Fibroblast of lung (primary cell): Measurements from ENCODE around the gene MYADM. TPM values are rescaled to one million over a fixed set of nuclear protein-coding genes. Genes with fewer than 3 reads are reported as not detected.

Source experiments
- DNase-seq, 2 donors: peaks; one replicate each; pipeline versions ENCODE4 v3.0.0 to v3.0.0-alpha.2; 2010; ENCODE audit warnings: low read depth in 2 of 2
- H2AFZ ChIP-seq: 2 replicates; pipeline ENCODE4 v1.5.1; 2012; ENCODE audit warnings: low read length, control low read depth, inconsistent platforms
- H3K27ac ChIP-seq: 2 replicates; pipeline ENCODE4 v1.5.1; 2011; ENCODE audit warnings: low read length, control low read depth; ENCODE audit not compliant: insufficient read depth
- H3K27me3 ChIP-seq: 2 replicates; pipeline ENCODE4 v1.5.1; 2011; ENCODE audit warnings: mild to moderate bottlenecking, low read length; ENCODE audit not compliant: control insufficient read depth, insufficient read depth
- H3K36me3 ChIP-seq: 2 replicates; pipeline ENCODE4 v1.5.1; 2011; ENCODE audit warnings: low read length; ENCODE audit not compliant: control insufficient read depth, insufficient read depth
- H3K4me1 ChIP-seq: 2 replicates; pipeline ENCODE4 v1.5.1; 2011; ENCODE audit warnings: low read length; ENCODE audit not compliant: control insufficient read depth, insufficient read depth; ENCODE audit errors: extremely low read depth
- H3K4me2 ChIP-seq: 2 replicates; pipeline ENCODE4 v1.5.1; 2011; ENCODE audit warnings: low read length, control low read depth; ENCODE audit not compliant: insufficient read depth; ENCODE audit errors: extremely low read depth
- H3K4me3 ChIP-seq, 4 experiments: fragments of 200-600 bp in 1 of 4; sonication (generic) in 1 of 4; replicated peaks in 1 of 4; 2 replicates each; pipeline ENCODE4 v1.5.1; 2011 to 2016; ENCODE audit warnings: low read length in 4 of 4, low read depth in 3 of 4, mild to moderate bottlenecking in 3 of 4, control low read depth in 2 of 4, inconsistent platforms in 1 of 4, mixed read lengths in 1 of 4; ENCODE audit not compliant: insufficient read depth in 1 of 4; ENCODE audit errors: control extremely low read depth in 1 of 4
- H3K79me2 ChIP-seq: 2 replicates; pipeline ENCODE4 v1.5.1; 2012; ENCODE audit warnings: mild to moderate bottlenecking, low read length, inconsistent platforms; ENCODE audit not compliant: control insufficient read depth, insufficient read depth
- H3K9ac ChIP-seq: 2 replicates; pipeline ENCODE4 v1.5.1; 2011; ENCODE audit warnings: mild to moderate bottlenecking, low read length, control low read depth; ENCODE audit not compliant: insufficient read depth
- H3K9me3 ChIP-seq: 2 replicates; pipeline ENCODE4 v1.5.1; 2012; ENCODE audit warnings: low read depth, low read length; ENCODE audit not compliant: control insufficient read depth, insufficient read depth
- H4K20me1 ChIP-seq: 2 replicates; pipeline ENCODE4 v1.5.1; 2011; ENCODE audit warnings: low read length; ENCODE audit not compliant: control insufficient read depth, insufficient read depth; ENCODE audit errors: extremely low read depth
- CTCF ChIP-seq, 2 donors: IDR thresholded peaks in 1 of 2; conservative IDR thresholded peaks in 1 of 2; 1 replicate in 1 of 2; 2 replicates in 1 of 2; pipeline ENCODE4 v1.5.1; 2011 to 2012; ENCODE audit warnings: low read length in 2 of 2, control low read depth in 1 of 2, inconsistent platforms in 1 of 2, low read depth in 1 of 2, mild to moderate bottlenecking in 1 of 2
- EZH2 ChIP-seq: IDR thresholded peaks from 2 replicates; pipeline ENCODE4 v1.5.1; 2012; ENCODE audit warnings: low read length, control low read depth, mild to moderate bottlenecking; ENCODE audit errors: missing control alignments
- polyA plus RNA-seq, 2 donors: library from polyadenylated mRNA; depleted of rRNA in 1 of 2; stranded (reverse) in 1 of 2; unstranded in 1 of 2; fragments of >200 nt; gene quantifications; 2 replicates each; pipeline ENCODE4 v1.2.1, GENCODE V29; 2011 to 2012; ENCODE audit warnings: missing spikeins in 1 of 2
- total RNA-seq: library from RNA; depleted of rRNA; stranded (reverse); fragments of >200 nt; gene quantifications from 2 replicates; pipeline ENCODE4 v1.2.1, GENCODE V29; 2014

The MYADM gene
- total and polyA plus RNA-seq, 2 donors (not counting 1 experiment from before 2014, with no cell fraction given), result 9.1 to 51.5 TPM

- H4K20me1 ChIP-seq, result no peaks in the 10 kb centered on the region
- H3K36me3 ChIP-seq, result no peaks in the 10 kb centered on the region
- no peak overlapping the region for H3K4me3 ChIP-seq
- H3K9ac ChIP-seq, result no peak overlapping the region
- peaks cover 6% of the 10 kb centered on the region for H3K4me1 ChIP-seq
- no peaks in the 10 kb centered on the region for H3K79me2 ChIP-seq
- no peaks in the 10 kb centered on the region for H3K9me3 ChIP-seq
- H3K27ac ChIP-seq, result no peak overlapping the region
- no peak for TF ChIP-seq CTCF (conservative IDR thresholded peaks at IDR 0.05 in 1 of 2, IDR thresholded peaks at IDR 0.05 in 1 of 2; ENCODE audit: low read depth in 1 of 2, low read length in 2 of 2)
- no peak for TF ChIP-seq EZH2
- H2AFZ ChIP-seq, result no peak overlapping the region
- peaks cover 47% of the 10 kb centered on the region for H3K27me3 ChIP-seq
- DNase-seq, result no peak
- H3K4me2 ChIP-seq, result no peak overlapping the region
Measured at GRCh38 chr19:53884256-53884655, 16.6 kb downstream of the MYADM start.

- H4K20me1 ChIP-seq, result no peaks in the 10 kb centered on the region
- H3K27me3 ChIP-seq, result peaks cover 42% of the 10 kb centered on the region
- no peak overlapping the region for H3K4me2 ChIP-seq
- H3K27ac ChIP-seq, result no peak overlapping the region
- no peak overlapping the region for H3K4me3 ChIP-seq
- no peaks in the 10 kb centered on the region for H3K36me3 ChIP-seq
- H3K9ac ChIP-seq, result no peak overlapping the region
- TF ChIP-seq EZH2 (no peak), CTCF (conservative IDR thresholded peaks at IDR 0.05 in 1 of 2, IDR thresholded peaks at IDR 0.05 in 1 of 2; ENCODE audit: low read depth in 1 of 2, low read length in 2 of 2) (no peak)
- DNase-seq, result no peak
- H3K4me1 ChIP-seq, result peaks cover 2% of the 10 kb centered on the region
- no peaks in the 10 kb centered on the region for H3K79me2 ChIP-seq
- no peak overlapping the region for H2AFZ ChIP-seq
- H3K9me3 ChIP-seq, result no peaks in the 10 kb centered on the region
Measured at GRCh38 chr19:53885036-53885435, 17.4 kb downstream of the MYADM start.

GRCh38 chr19:53892301-53892980 is 24.8 kb downstream of the MYADM start:
- Histone ChIP-seq H3K4me3 (no peak overlapping the region), H3K79me2 (no peaks in the 10 kb centered on the region), H3K36me3 (no peaks in the 10 kb centered on the region), H3K27me3 (no peaks in the 10 kb centered on the region), H3K9ac (no peak overlapping the region), H3K4me1 (no peaks in the 10 kb centered on the region), H3K4me2 (no peak overlapping the region), H3K9me3 (no peaks in the 10 kb centered on the region), H3K27ac (no peak overlapping the region), H4K20me1 (no peaks in the 10 kb centered on the region), H2AFZ (no peak overlapping the region)
- no peak for DNase-seq
- TF ChIP-seq EZH2 (no peak), CTCF (conservative IDR thresholded peaks at IDR 0.05 in 1 of 2, IDR thresholded peaks at IDR 0.05 in 1 of 2; ENCODE audit: low read depth in 1 of 2, low read length in 2 of 2) (no peak)
